Naive thymus-derived CD8-positive, alpha-beta T cell (primary cell): Measurements from ENCODE around the gene BAZ2A. TPM values are rescaled to one million over a fixed set of nuclear protein-coding genes. Genes with fewer than 3 reads are reported as not detected.
"Not testable (repeated sequence)": the region's sequence is repeated elsewhere in the genome, so short reads cannot be mapped to it uniquely, and the experiment has no call there.

Experiments
- ATAC-seq, 2 donors: fragments of 150-1000 bp; cut with Tn5 transposase in 1 of 2; sonication (Bioruptor Pico), chemical (Tn5 transposase) in 1 of 2; 1 replicate in 1 of 2; 2 replicates in 1 of 2; pipeline ENCODE4 v1.10.0; 2021; ENCODE audit warnings: mild to moderate bottlenecking in 2 of 2, moderate library complexity in 2 of 2
- POLR2A ChIA-PET: fragments of 350-600 bp; sonication (Branson Sonifier 250); formaldehyde crosslinking; loops from one replicate; lab custom pipeline; 2021; ENCODE audit warnings: antibody characterized with exemption; lab: Charles Lee
- DNase-seq, 10 donors: peaks; one replicate each; pipeline versions ENCODE4 v3.0.0 to v3.0.0-alpha.2; 2020 to 2022
- H3K27ac Mint-ChIP-seq, 10 donors: one replicate each; pipeline ENCODE4 v1.8.0; 2020 to 2022; ENCODE audit warnings: mild to moderate bottlenecking in 10 of 10, mixed read lengths in 10 of 10, moderate library complexity in 4 of 10, inconsistent platforms in 1 of 10
- H3K27me3 Mint-ChIP-seq, 5 donors: one replicate each; pipeline ENCODE4 v1.8.0; 2021 to 2022; ENCODE audit warnings: mixed read lengths in 5 of 5
- H3K36me3 Mint-ChIP-seq, 3 donors: one replicate each; pipeline ENCODE4 v1.8.0; 2020 to 2022; ENCODE audit warnings: mixed read lengths in 3 of 3, mild to moderate bottlenecking in 2 of 3, inconsistent platforms in 1 of 3
- H3K4me1 Mint-ChIP-seq, 4 donors: one replicate each; pipeline ENCODE4 v1.8.0; 2021 to 2022; ENCODE audit warnings: mixed read lengths in 4 of 4
- H3K4me3 Mint-ChIP-seq, 10 donors: one replicate each; pipeline ENCODE4 v1.8.0; 2020 to 2022; ENCODE audit warnings: mild to moderate bottlenecking in 10 of 10, mixed read lengths in 10 of 10, moderate library complexity in 6 of 10, inconsistent platforms in 1 of 10
- H3K9me3 Mint-ChIP-seq, 9 donors: one replicate each; pipeline ENCODE4 v1.8.0; 2020 to 2022; ENCODE audit warnings: mixed read lengths in 9 of 9, mild to moderate bottlenecking in 3 of 9, inconsistent platforms in 1 of 9, moderate library complexity in 1 of 9
- polyA plus RNA-seq, 3 donors: library from polyadenylated mRNA; unstranded; fragments of 300-500 nt; fragmentation: Illumina TruSeq; gene quantifications; one replicate each; pipeline ENCODE4 v1.2.3, GENCODE V29; 2021
- total RNA-seq, 8 experiments: library from RNA in 2 of 8; stranded (reverse) in 2 of 8; gene quantifications; one replicate each; pipeline ENCODE4 v1.2.3 and lab custom pipeline; 2021 to 2026

BAZ2A gene
- total and polyA plus RNA-seq, 5 experiments from 2014 or later, result 14.3 to 202 (median 29.5) TPM

DNA sequence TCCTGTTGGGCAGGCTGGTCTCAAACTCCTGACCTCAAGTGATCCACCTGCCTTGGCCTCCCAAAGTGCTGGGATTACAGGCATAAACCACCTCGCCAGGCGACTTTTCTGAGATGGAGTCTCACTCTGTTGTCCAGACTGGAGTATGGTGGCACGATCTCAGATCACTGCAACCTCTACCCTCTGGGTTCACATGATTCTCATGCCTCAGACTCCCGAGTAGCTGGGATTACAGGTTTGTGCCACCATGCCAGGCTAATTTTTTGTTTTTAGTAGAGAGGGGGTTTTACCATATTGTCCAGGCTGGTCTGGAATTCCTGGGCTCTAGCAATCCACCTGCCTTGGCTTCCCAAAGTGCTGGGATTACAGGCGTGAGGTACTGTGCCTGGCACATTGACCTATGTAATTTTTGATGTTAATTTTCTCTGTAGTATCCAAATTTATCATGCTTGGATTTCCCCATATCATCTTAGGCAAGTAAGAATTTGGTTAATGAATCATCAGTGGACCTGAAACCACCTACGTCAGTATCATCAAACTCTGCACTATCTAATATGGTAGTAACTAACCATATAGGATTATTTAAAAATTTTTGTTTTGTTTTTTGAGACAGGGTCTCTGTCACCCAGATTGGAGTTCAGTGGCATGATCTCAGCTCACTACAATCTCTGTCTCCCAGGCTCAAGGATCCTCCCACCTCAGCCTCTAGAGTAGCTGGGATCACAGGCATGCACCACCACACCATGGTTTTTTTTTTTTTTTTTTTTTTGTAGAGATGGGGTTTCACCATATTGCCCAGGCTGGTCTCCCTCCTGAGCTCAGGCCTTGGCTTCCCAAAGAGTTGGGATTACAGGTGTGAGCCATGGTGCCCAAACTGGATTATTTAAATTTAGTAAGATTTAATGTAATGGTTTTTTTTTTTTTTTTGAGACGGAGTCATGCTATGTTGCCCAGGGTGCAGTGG lies 27.6 kb upstream of the BAZ2A start:
- no peak for ATAC-seq
- Mint-ChIP-seq H3K4me1 (peaks cover 0 to 2% (median 0%) of the 10 kb centered on the region in 4 donors), H3K36me3 (peaks cover 6 to 14% (median 7%) of the 10 kb centered on the region in 3 donors), H3K9me3 (peaks cover 0 to 21% (median 9%) of the 10 kb centered on the region in 9 donors), H3K27me3 (no peaks in the 10 kb centered on the region), H3K4me3 (no peak overlapping the region), H3K27ac (peak overlapping the region in 1 of 10 donors; percentile 1)
- no peak for DNase-seq
- POLR2A ChIA-PET, result interaction anchor here (0.6 to 1.1 kb wide), 4 partner anchors 9 to 151 kb away, joined by 3 to 4 read pairs (median 3); no protein-coding TSS in a partner anchor

DNA sequence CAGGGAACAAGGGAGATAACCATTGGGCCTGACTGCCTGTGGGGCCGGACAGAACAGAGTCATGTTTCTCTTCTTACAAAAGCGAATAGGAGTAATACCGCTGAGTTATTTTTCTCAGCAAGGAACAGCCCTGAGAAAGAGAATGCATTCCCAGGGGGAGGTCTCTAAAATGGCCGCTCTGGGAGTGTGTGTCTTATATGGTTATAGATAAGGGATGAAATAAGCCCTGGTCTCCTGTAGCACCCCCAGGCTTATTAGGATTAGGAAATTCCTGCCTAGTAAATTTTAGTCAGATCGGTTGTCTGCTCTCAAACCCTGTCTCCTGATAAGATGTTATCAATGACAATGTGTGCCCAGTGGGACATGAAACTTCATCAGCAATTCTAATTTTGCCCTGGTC lies 23.7 kb upstream of the BAZ2A start:
- ATAC-seq, DNase-seq, H3K27ac Mint-ChIP-seq, H3K4me3 Mint-ChIP-seq, H3K4me1 Mint-ChIP-seq, H3K27me3 Mint-ChIP-seq: not testable (repeated sequence)
- Mint-ChIP-seq H3K36me3 (peaks cover 0 to 14% (median 9%) of the 10 kb centered on the region in 3 donors), H3K9me3 (peaks cover 0 to 28% (median 9%) of the 10 kb centered on the region in 9 donors)
- POLR2A ChIA-PET, result interaction anchor here (0.7 kb wide), 1 partner anchor 415 kb away, joined by 3 read pairs; no protein-coding TSS in a partner anchor

- not testable (repeated sequence) for H3K9me3 Mint-ChIP-seq, ATAC-seq, H3K27me3 Mint-ChIP-seq, DNase-seq
- peak overlapping the region in 5 of 10 donors; percentile 27 to 82 (median 73) for H3K27ac Mint-ChIP-seq
- peaks cover 11 to 34% (median 27%) of the 10 kb centered on the region in 4 donors for H3K4me1 Mint-ChIP-seq
- POLR2A ChIA-PET, result interaction anchor here (1.2 to 3.9 kb wide), 4 partner anchors 9 to 78 kb away, joined by 3 to 74 read pairs (median 46); partner anchors contain the start of genes NACA and PTGES3
- H3K4me3 Mint-ChIP-seq, result peak overlapping the region in 1 of 10 donors; percentile 60
- peaks cover 4 to 23% (median 8%) of the 10 kb centered on the region in 3 donors for H3K36me3 Mint-ChIP-seq
Observed at GRCh38 chr12:56648023-56648422, 17.9 kb upstream of the BAZ2A start.

- POLR2A ChIA-PET, result interaction anchor here (0.5 to 4.2 kb wide), 14 partner anchors 11 to 717 kb away, joined by 3 to 74 read pairs (median 4); partner anchors contain the start of genes BAZ2A, NACA, PTGES3 and RBMS2
Observed at GRCh38 chr12:56645717-56646446, 15.8 kb upstream of the BAZ2A start, which contains the start of gene ATP5F1B. Gene ATP5F1B (minus strand): TSS chr12:56645984. CDS start chr12:56645963, 21 bp downstream.

GRCh38 chr12:56645201-56645716 lies 15.1 kb upstream of the BAZ2A start:
- Mint-ChIP-seq H3K36me3 (peaks cover 0 to 47% (median 10%) of the 10 kb centered on the region in 3 donors), H3K27ac (peak overlapping the region; percentile 90 to 100 (median 98)), H3K9me3 (no peaks in the 10 kb centered on the region), H3K4me3 (peak overlapping the region; percentile 79 to 98 (median 95)), H3K4me1 (peaks cover 13 to 42% (median 40%) of the 10 kb centered on the region in 4 donors), H3K27me3 (no peaks in the 10 kb centered on the region)
- POLR2A ChIA-PET, result interaction anchor here (0.5 to 4.2 kb wide), 11 partner anchors 10 to 716 kb away, joined by 3 to 74 read pairs (median 5); partner anchors contain the start of genes BAZ2A, NACA, PTGES3 and RBMS2
- ATAC-seq (peak in 1 of 2 donors; percentile 1), DNase-seq (no peak)

More at GRCh38 chr12:56645717-56646446, 15.8 kb upstream of the BAZ2A start, which contains the start of gene ATP5F1B:
- Mint-ChIP-seq H3K27ac (peak within 1 kb of the TSS; percentile 90 to 100 (median 98)), H3K4me3 (peak within 1 kb of the TSS; percentile 79 to 98 (median 95)), H3K4me1 (peaks cover 11 to 42% (median 39%) of the 10 kb centered on the region in 4 donors), H3K36me3 (peaks cover 0 to 42% (median 10%) of the 10 kb centered on the region in 3 donors), H3K27me3 (no peaks in the 10 kb centered on the region), H3K9me3 (no peaks in the 10 kb centered on the region)
- DNase-seq, result peak; percentile 75 to 97 (median 89)
- peak; percentile 93 to 97 for ATAC-seq

DNA sequence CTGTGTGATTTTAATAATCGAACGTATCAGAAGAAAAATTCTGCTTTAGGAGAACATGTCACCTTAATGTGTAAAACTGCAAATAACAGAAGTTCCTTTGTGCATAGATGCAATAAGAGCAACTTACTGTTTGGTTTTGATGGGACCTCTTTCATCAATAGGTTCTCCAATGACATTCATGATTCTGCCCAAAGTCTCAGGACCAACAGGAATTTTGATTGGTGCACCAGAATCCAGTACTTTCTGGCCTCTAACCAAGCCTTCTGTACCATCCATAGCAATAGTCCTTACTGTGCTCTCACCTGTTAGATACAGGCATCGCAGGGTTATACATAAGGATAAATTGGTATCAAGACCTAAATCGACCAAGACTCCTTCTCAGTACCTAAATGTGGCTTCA lies 14.5 kb upstream of the BAZ2A start:
- Mint-ChIP-seq H3K27me3 (no peaks in the 10 kb centered on the region), H3K4me3 (peak overlapping the region; percentile 79 to 98 (median 95)), H3K36me3 (peaks cover 0 to 53% (median 14%) of the 10 kb centered on the region in 3 donors), H3K9me3 (no peaks in the 10 kb centered on the region), H3K27ac (peak overlapping the region; percentile 90 to 100 (median 98)), H3K4me1 (peaks cover 13 to 45% (median 42%) of the 10 kb centered on the region in 4 donors)
- ATAC-seq (no peak), DNase-seq (no peak)
- POLR2A ChIA-PET, result interaction anchor here (0.6 to 4.2 kb wide), 6 partner anchors 10 to 716 kb away, joined by 3 to 74 read pairs (median 35); partner anchors contain the start of genes BAZ2A, PTGES3 and STAT6

DNA sequence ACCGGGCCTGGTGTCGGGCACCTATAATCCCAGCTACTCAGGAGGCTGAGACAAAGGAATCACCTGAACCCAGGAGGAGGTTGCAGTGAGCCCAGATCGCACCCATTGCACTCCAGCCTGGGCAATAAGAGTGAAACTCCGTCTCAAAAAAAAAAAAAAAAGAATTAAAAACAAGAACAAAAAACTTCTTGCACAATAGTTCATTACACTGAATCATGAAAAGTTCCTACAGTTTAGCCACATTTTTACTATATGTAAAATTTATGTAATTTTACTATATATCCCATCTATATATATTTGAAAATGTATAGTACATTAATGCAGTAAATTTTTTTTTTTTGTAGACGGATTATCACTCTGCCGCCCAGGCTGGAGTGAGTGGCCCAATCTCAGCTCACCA lies 11.1 kb upstream of the BAZ2A start:
- Mint-ChIP-seq H3K9me3 (no peaks in the 10 kb centered on the region), H3K4me1 (peaks cover 23 to 58% (median 50%) of the 10 kb centered on the region in 4 donors), H3K36me3 (peaks cover 0 to 80% (median 16%) of the 10 kb centered on the region in 3 donors), H3K4me3 (no peak overlapping the region), H3K27me3 (no peaks in the 10 kb centered on the region), H3K27ac (no peak overlapping the region)
- ATAC-seq (no peak), DNase-seq (no peak)
- POLR2A ChIA-PET, result interaction anchor here (0.6 to 1.3 kb wide), 5 partner anchors 10 to 597 kb away, joined by 3 to 4 read pairs (median 3); no protein-coding TSS in a partner anchor

DNA sequence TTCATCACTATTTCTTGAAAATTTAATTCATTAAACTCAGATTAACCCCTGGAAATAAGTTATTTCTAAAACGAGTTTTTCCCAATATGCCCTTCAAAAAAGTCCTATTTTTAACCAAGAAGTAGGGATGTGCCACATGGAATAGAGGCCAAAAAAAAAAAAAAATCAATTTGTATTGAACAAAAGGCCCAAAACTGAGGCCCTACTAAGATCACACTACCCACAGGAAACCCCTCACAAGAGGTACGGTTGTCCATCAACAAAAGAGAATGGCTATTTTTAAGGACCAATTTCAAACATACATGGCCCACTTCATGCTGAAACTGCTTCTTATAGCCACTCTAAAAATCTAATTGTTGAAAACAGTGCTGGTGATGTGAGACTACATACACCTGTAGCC lies 7.5 kb upstream of the BAZ2A start:
- H3K4me1 Mint-ChIP-seq, result peaks cover 35 to 63% (median 54%) of the 10 kb centered on the region in 4 donors
- no peaks in the 10 kb centered on the region for H3K9me3 Mint-ChIP-seq
- no peak overlapping the region for H3K4me3 Mint-ChIP-seq
- peak overlapping the region; percentile 78 to 100 (median 98) for H3K27ac Mint-ChIP-seq
- no peak for ATAC-seq
- peaks cover 0 to 53% (median 13%) of the 10 kb centered on the region in 3 donors for H3K36me3 Mint-ChIP-seq
- no peaks in the 10 kb centered on the region for H3K27me3 Mint-ChIP-seq
- POLR2A ChIA-PET, result interaction anchor here (6.8 to 11.5 kb wide), 2 partner anchors 11 to 49 kb away, joined by 55 to 218 read pairs; partner anchors contain the start of gene PTGES3
- DNase-seq, result no peak

GRCh38 chr12:56636675-56637540 lies 6.8 kb upstream of the BAZ2A start:
- DNase-seq, result peak; percentile 94 to 99 (median 98)
- Mint-ChIP-seq H3K27ac (peak overlapping the region; percentile 90 to 100 (median 98)), H3K27me3 (no peaks in the 10 kb centered on the region), H3K4me3 (peak overlapping the region; percentile 84 to 99 (median 96)), H3K36me3 (peaks cover 0 to 46% (median 8%) of the 10 kb centered on the region in 3 donors), H3K4me1 (peaks cover 35 to 64% (median 54%) of the 10 kb centered on the region in 4 donors), H3K9me3 (no peaks in the 10 kb centered on the region)
- peak; percentile 64 to 80 for ATAC-seq
- POLR2A ChIA-PET, result interaction anchor here (0.5 to 11.5 kb wide), 18 partner anchors 9 to 593 kb away, joined by 3 to 218 read pairs (median 4); partner anchors contain the start of genes ATP5F1B, CNPY2, NACA and PRIM1
